ENCODE measurements around the gene ADGRE2.
"Not testable (repeated sequence)": the region's sequence is repeated elsewhere in the genome, so short reads cannot be mapped to it uniquely, and the experiment has no call there.

ADGRE2 gene

GRCh38 chr19:14778110-14778845 lies at the start of gene ADGRE2:
ADGRE2 (minus strand) TSS chr19:14778560; CDS start chr19:14776756, 1,804 bp downstream.
- DNase-seq = not testable (repeated sequence)

GRCh38 chr19:14826006-14826405 lies 47.6 kb upstream of the ADGRE2 start:
- DNase-seq = no peak

GRCh38 chr19:14821937-14822336 lies 43.6 kb upstream of the ADGRE2 start:
- no peak for DNase-seq

GRCh38 chr19:14818588-14818987 lies 40.2 kb upstream of the ADGRE2 start:
- no peak for DNase-seq

- DNase-seq = no peak
Observed at GRCh38 chr19:14817052-14817451, 38.7 kb upstream of the ADGRE2 start.

- no peak for DNase-seq
Observed at GRCh38 chr19:14814982-14815652, 36.8 kb upstream of the ADGRE2 start.

- no peak for DNase-seq
Observed at GRCh38 chr19:14809272-14810057, 31.1 kb upstream of the ADGRE2 start.

GRCh38 chr19:14804765-14805164 lies 26.4 kb upstream of the ADGRE2 start:
- no peak for DNase-seq

- no peak for DNase-seq
Observed at GRCh38 chr19:14798760-14799159, 20.4 kb upstream of the ADGRE2 start.

GRCh38 chr19:14796021-14796420 lies 17.7 kb upstream of the ADGRE2 start:
- no peak for DNase-seq

GRCh38 chr19:14795078-14795721 lies 16.8 kb upstream of the ADGRE2 start:
- no peak for DNase-seq

- not testable (repeated sequence) for DNase-seq
Observed at GRCh38 chr19:14792250-14792649, 13.9 kb upstream of the ADGRE2 start.

- peak; percentile 5 for DNase-seq
Observed at GRCh38 chr19:14786421-14786851, 8.1 kb upstream of the ADGRE2 start.

GRCh38 chr19:14785102-14785793 lies 6.9 kb upstream of the ADGRE2 start:
- DNase-seq = not testable (repeated sequence)

GRCh38 chr19:14784730-14785101 lies 6.4 kb upstream of the ADGRE2 start:
- not testable (repeated sequence) for DNase-seq

GRCh38 chr19:14783410-14783998 lies 5.1 kb upstream of the ADGRE2 start:
- DNase-seq = not testable (repeated sequence)

GRCh38 chr19:14782626-14783409 lies 4.5 kb upstream of the ADGRE2 start:
- DNase-seq = no peak

GRCh38 chr19:14781713-14782536 lies 3.6 kb upstream of the ADGRE2 start:
- not testable (repeated sequence) for DNase-seq

- DNase-seq = not testable (repeated sequence)
Observed at GRCh38 chr19:14780622-14781225, 2.4 kb upstream of the ADGRE2 start.

GRCh38 chr19:14779151-14779550 lies 791 bp upstream of the ADGRE2 start:
- no peak for DNase-seq
